PFSK-1 (cell line): ENCODE measurements around the gene CTAGE1.

Source experiments
- POLR2AphosphoS5 ChIP-seq: IDR thresholded peaks from 2 replicates; pipeline ENCODE4 v1.6.1; 2012; ENCODE audit warnings: low read depth, mild to moderate bottlenecking, control low read depth, low read length, moderate library complexity
- REST ChIP-seq, 2 experiments: IDR thresholded peaks; 2 replicates each; pipeline versions ENCODE4 v1.6.1 to v1.8.0; 2011 to 2012; ENCODE audit warnings: low read depth in 2 of 2, low read length in 2 of 2, control low read depth in 1 of 2, inconsistent platforms in 1 of 2, mild to moderate bottlenecking in 1 of 2, moderate library complexity in 1 of 2; ENCODE audit not compliant: insufficient read depth in 1 of 2

- TF ChIP-seq POLR2AphosphoS5 (no peak), REST (IDR thresholded peaks at IDR 0.05; ENCODE audit: insufficient read depth in 1 of 2, low read depth in 2 of 2, low read length in 2 of 2) (no peak)
These were observed 10.3 kb upstream of the CTAGE1 start for GRCh38 chr18:22427822-22428549.
